ENCODE data around the gene ENDOD1.

ENDOD1 gene

GRCh38 chr11:95142431-95142830 is 52.8 kb downstream of the ENDOD1 start:
- TF ChIP-seq CTCF (IDR thresholded peaks at IDR 0.05; ENCODE audit: low read depth, low read length, missing control alignments): no peak
- DNase-seq (ENCODE audit: low read depth): no peak
- no peak overlapping the region for H3K4me3 ChIP-seq (ENCODE audit: low read depth, low read length)
- in situ Hi-C loops (cut with HindIII; ENCODE audit: low sequenced_read_pairs): no loop called here

DNA sequence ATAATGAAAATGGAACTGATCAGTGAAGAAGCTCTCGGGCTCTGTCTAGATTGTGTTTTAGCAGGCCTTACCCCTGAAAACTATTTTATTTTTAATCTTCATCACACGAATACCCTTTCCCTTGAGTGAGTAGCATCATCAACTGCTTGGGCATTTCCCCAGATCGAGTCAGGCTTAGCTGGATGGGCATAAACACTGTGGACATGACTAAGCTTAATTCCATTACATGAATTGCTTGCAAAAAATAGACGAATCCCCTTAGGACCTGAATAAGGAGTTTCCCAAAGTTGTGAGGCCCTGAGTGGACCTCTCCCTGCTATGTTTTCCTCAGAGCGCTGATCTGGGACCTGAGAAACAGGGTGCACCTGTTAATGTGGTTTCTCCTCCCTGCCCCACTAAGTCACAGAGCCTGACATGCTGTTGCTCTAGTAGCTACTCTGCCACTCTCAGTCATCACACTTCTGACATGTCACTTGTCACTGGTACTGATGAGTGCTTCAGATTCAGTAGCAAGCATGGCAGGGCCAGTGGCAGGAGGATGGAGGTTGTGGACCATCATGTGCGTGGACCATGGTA is 53.5 kb downstream of the ENDOD1 start:
- H3K4me3 ChIP-seq (ENCODE audit: low read depth, low read length): no peak overlapping the region
- in situ Hi-C loops (cut with HindIII; ENCODE audit: low sequenced_read_pairs): no loop called here
- DNase-seq (ENCODE audit: low read depth): no peak
- TF ChIP-seq CTCF (IDR thresholded peaks at IDR 0.05; ENCODE audit: low read depth, low read length, missing control alignments): no peak

GRCh38 chr11:95144313-95145235 is 54.9 kb downstream of the ENDOD1 start:
- no peak for DNase-seq (ENCODE audit: low read depth)
- no peak for TF ChIP-seq CTCF (IDR thresholded peaks at IDR 0.05; ENCODE audit: low read depth, low read length, missing control alignments)
- in situ Hi-C loops (cut with HindIII; ENCODE audit: low sequenced_read_pairs): no loop called here
- no peak overlapping the region for H3K4me3 ChIP-seq (ENCODE audit: low read depth, low read length)

- TF ChIP-seq CTCF (IDR thresholded peaks at IDR 0.05; ENCODE audit: low read depth, low read length, missing control alignments): no peak
- in situ Hi-C loops (cut with HindIII; ENCODE audit: low sequenced_read_pairs): no loop called here
- no peak for DNase-seq (ENCODE audit: low read depth)
- H3K4me3 ChIP-seq (ENCODE audit: low read depth, low read length): no peak overlapping the region
These were observed 55.9 kb downstream of the ENDOD1 start for GRCh38 chr11:95145430-95146060.

DNA sequence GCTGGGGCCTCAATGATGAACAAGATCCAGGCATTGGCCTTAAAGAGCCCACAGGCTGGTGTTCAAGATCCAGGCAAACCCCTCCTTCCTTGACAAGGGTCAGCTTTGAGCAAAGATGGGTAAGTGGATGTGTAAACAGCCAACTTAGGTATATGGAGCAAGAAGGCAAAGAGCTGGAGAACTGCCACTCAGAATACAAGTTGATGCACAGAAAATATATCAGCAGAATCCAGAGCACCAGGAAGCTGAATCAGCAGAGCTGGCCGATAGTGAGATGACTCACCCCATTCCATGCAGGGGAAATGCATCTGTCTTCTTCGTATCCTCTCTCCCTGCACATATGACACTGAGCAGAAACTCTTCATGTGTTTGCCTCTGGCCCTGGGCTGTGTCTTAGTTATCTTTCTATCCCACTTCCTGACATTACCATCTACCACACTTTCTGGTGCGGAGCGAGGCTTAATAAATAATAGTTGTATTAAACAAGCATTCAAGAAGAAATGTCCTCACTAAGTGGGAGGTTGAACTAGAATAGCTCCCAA is 57.8 kb downstream of the ENDOD1 start:
- no peak for TF ChIP-seq CTCF (IDR thresholded peaks at IDR 0.05; ENCODE audit: low read depth, low read length, missing control alignments)
- no peak overlapping the region for H3K4me3 ChIP-seq (ENCODE audit: low read depth, low read length)
- in situ Hi-C loops (cut with HindIII; ENCODE audit: low sequenced_read_pairs): no loop called here
- DNase-seq (ENCODE audit: low read depth): peak; percentile 68

GRCh38 chr11:95148406-95148805 is 58.8 kb downstream of the ENDOD1 start:
- H3K4me3 ChIP-seq (ENCODE audit: low read depth, low read length): no peak overlapping the region
- no peak for DNase-seq (ENCODE audit: low read depth)
- in situ Hi-C loops (cut with HindIII; ENCODE audit: low sequenced_read_pairs): no loop called here
- TF ChIP-seq CTCF (IDR thresholded peaks at IDR 0.05; ENCODE audit: low read depth, low read length, missing control alignments): no peak

Measured in astrocyte of the cerebellum (primary cell).